HEK293T (cell line): Measurements from ENCODE around the gene GAK.

ENCODE experiments used
- CTBP1 ChIP-seq: fragments of 450-650 bp; IDR thresholded peaks from 2 replicates; pipeline ENCODE4 v1.6.1; 2016; ENCODE audit warnings: borderline replicate concordance
- FOXA1 ChIP-seq: fragments of 450-650 bp; IDR thresholded peaks from 2 replicates; pipeline ENCODE4 v1.6.1; 2016; ENCODE audit warnings: mild to moderate bottlenecking
- HDGF ChIP-seq: fragments of 450-650 bp; IDR thresholded peaks from 2 replicates; pipeline ENCODE4 v1.6.1; 2017; ENCODE audit warnings: antibody characterized with exemption, borderline replicate concordance
- SUZ12 ChIP-seq: fragments of 450-650 bp; IDR thresholded peaks from 2 replicates; pipeline ENCODE4 v1.6.1; 2016; ENCODE audit warnings: mild to moderate bottlenecking
- TARDBP ChIP-seq: fragments of 450-650 bp; IDR thresholded peaks from 2 replicates; pipeline ENCODE4 v1.6.1; 2016
- ZNF384 ChIP-seq: fragments of 450-650 bp; IDR thresholded peaks from 2 replicates; pipeline ENCODE4 v1.6.1; 2016

- TF ChIP-seq HDGF (no peak), TARDBP (no peak), CTBP1 (no peak), ZNF384 (no peak), FOXA1 (no peak), SUZ12 (no peak)
These were observed 22.3 kb upstream of the GAK start for GRCh38 chr4:954211-955020.
